Sigmoid colon (tissue), 7 donors: ENCODE results near the gene MPPED1. TPM values are rescaled to one million over a fixed set of nuclear protein-coding genes. Genes with fewer than 3 reads are reported as not detected.

Experiments used
- DNase-seq: peaks from one replicate; pipeline ENCODE4 v3.0.0-alpha.2; 2019
- H3K27ac ChIP-seq, 4 donors: fragments of 200-600 bp; sonication (generic); one replicate each; pipeline ENCODE4 v1.5.1; 2016 to 2019; ENCODE audit warnings: mild to moderate bottlenecking in 1 of 4
- H3K27me3 ChIP-seq, 3 donors: fragments of 200-600 bp; sonication (generic); one replicate each; pipeline ENCODE4 v1.5.1; 2019; ENCODE audit warnings: mild to moderate bottlenecking in 1 of 3
- H3K36me3 ChIP-seq, 4 donors: fragments of 200-600 bp; sonication (generic); one replicate each; pipeline ENCODE4 v1.5.1; 2016 to 2019
- H3K4me1 ChIP-seq, 4 donors: fragments of 200-600 bp; sonication (generic); one replicate each; pipeline ENCODE4 v1.5.1; 2017 to 2019
- H3K4me3 ChIP-seq, 4 donors: fragments of 200-600 bp; sonication (generic); one replicate each; pipeline ENCODE4 v1.5.1; 2017 to 2019; ENCODE audit warnings: mild to moderate bottlenecking in 2 of 4, moderate library complexity in 1 of 4
- H3K9me3 ChIP-seq, 4 donors: fragments of 200-600 bp in 3 of 4; sonication (generic) in 3 of 4; one replicate each; pipeline versions ENCODE4 v1.5.1 to v1.6.1; 2013 to 2019
- CTCF ChIP-seq, 4 experiments: fragments of 450-650 bp in 3 of 4; fragments of 200-600 bp in 1 of 4; IDR thresholded peaks; one replicate each; pipeline ENCODE4 v1.5.1; 2016 to 2019; ENCODE audit warnings: antibody characterized with exemption in 4 of 4, mild to moderate bottlenecking in 3 of 4, moderate library complexity in 2 of 4
- EP300 ChIP-seq, 4 donors: sonication (generic); formaldehyde crosslinking; IDR thresholded peaks; one replicate each; pipeline ENCODE4 v1.6.1; 2017; ENCODE audit warnings: antibody characterized with exemption in 4 of 4
- POLR2A ChIP-seq, 2 donors: fragments of 450-650 bp; IDR thresholded peaks; one replicate each; pipeline ENCODE4 v1.6.1; 2016; ENCODE audit warnings: antibody characterized with exemption in 2 of 2, mild to moderate bottlenecking in 2 of 2, moderate library complexity in 2 of 2
- POLR2AphosphoS5 ChIP-seq, 4 donors: sonication (generic); formaldehyde crosslinking; IDR thresholded peaks; one replicate each; pipeline ENCODE4 v1.6.1; 2017; ENCODE audit warnings: antibody characterized with exemption in 4 of 4
- WGBS, 2 donors: extraction: QIAGEN DNeasy Blood & Tissue Kit; methylation state at CpG; one replicate each; pipeline ENCODE4 v1.1.7; 2013; 5-methylcytosine and 5-hydroxymethylcytosine counted together
- intact Hi-C: fragments of 100-400 bp; cut with DNase I; formaldehyde crosslinking; loops from one replicate; pipeline ENCODE4 v1.15.1; 2023
- polyA plus RNA-seq, 3 donors: library from polyadenylated mRNA; stranded (reverse); fragments of 200-250 nt; gene quantifications; one replicate each; pipeline ENCODE4 v1.2.3, GENCODE V29; 2013
- total RNA-seq, 4 donors: library from RNA; depleted of rRNA; stranded (reverse); fragments of >200 nt; gene quantifications; one replicate each; pipeline ENCODE4 v1.1.0, GENCODE V29; 2016
- donor health status: healthy with polysubstance abuse.
- donor health status: Bipolar disorder and iron deficiency.
- donor health status: healthy.

MPPED1 gene
- total and polyA plus RNA-seq, 7 donors: not detected

DNA sequence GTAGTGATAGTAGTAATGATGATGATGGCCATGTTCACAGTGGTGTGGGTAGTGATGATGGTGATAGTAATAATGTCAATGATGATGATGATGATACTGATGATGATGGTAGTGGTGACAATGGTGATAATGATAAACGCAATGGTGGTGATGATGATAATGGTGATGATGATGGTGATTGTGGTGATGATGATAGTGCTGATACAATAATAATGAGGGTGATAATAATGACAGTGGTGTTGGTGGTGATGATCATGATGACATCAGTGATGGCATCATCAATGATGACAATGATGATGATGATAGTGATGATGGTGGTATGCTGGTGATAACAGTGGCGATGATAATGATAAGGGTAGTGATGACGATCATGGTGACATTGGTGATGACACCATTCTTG is 92.3 kb downstream of the MPPED1 start:
- Histone ChIP-seq H3K36me3 (no peaks in the 10 kb centered on the region), H3K27ac (no peak overlapping the region), H3K27me3 (peaks cover 0 to 20% (median 0%) of the 10 kb centered on the region in 3 donors), H3K9me3 (no peaks in the 10 kb centered on the region), H3K4me3 (no peak overlapping the region), H3K4me1 (no peaks in the 10 kb centered on the region)
- 97 to 98% methylated on average over 3 of the region's 3 CpGs for WGBS, 2 donors
- no peak for DNase-seq
- intact Hi-C loops: no loop called here
- no peak for TF ChIP-seq POLR2A (IDR thresholded peaks at IDR 0.05)
- TF ChIP-seq EP300 (IDR thresholded peaks at IDR 0.05): no peak
- no peak for TF ChIP-seq POLR2AphosphoS5 (IDR thresholded peaks at IDR 0.05)
- no peak for TF ChIP-seq CTCF (IDR thresholded peaks at IDR 0.05)

DNA sequence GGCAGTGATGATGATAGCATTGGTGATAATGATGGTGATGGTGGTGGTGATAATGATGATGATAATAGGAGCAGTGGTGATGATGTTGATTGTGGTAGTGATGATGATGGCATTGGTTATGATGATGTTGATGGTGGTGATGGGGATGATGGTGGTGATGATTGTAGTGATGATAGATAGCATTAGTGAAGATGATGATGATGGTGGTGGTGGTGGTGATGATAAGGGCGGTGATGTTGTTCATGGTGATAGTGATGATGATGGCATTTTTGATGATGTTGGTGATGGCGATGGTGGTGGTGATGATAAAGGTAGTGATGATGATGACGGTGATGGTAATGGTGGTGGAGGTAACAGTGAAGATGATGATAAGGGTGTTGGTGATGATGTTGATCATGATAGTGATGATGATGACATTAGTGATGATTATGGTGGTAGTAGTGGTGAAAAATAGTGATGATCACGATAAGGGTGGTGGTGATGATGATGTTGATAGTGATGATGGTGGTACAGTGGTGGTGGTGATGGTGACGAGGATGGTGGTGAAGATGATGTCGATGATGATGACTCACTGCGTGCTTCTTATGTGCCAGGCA is 93.0 kb downstream of the MPPED1 start:
- Histone ChIP-seq H3K36me3 (no peaks in the 10 kb centered on the region), H3K27me3 (peaks cover 0 to 20% (median 0%) of the 10 kb centered on the region in 3 donors), H3K4me3 (no peak overlapping the region), H3K4me1 (no peaks in the 10 kb centered on the region), H3K27ac (no peak overlapping the region), H3K9me3 (no peaks in the 10 kb centered on the region)
- TF ChIP-seq POLR2AphosphoS5 (IDR thresholded peaks at IDR 0.05) (no peak), POLR2A (IDR thresholded peaks at IDR 0.05) (no peak), CTCF (IDR thresholded peaks at IDR 0.05) (no peak), EP300 (IDR thresholded peaks at IDR 0.05) (no peak)
- 93 to 96% methylated on average over 7 of the region's 7 CpGs for WGBS, 2 donors
- DNase-seq: no peak
- intact Hi-C loops: no loop called here

GRCh38 chr22:43505423-43505822 is 93.6 kb downstream of the MPPED1 start:
- H3K4me1 ChIP-seq: no peaks in the 10 kb centered on the region
- TF ChIP-seq CTCF (IDR thresholded peaks at IDR 0.05) (no peak), EP300 (IDR thresholded peaks at IDR 0.05) (no peak), POLR2AphosphoS5 (IDR thresholded peaks at IDR 0.05) (no peak), POLR2A (IDR thresholded peaks at IDR 0.05) (no peak)
- H3K27me3 ChIP-seq: peaks cover 0 to 20% (median 0%) of the 10 kb centered on the region in 3 donors
- H3K4me3 ChIP-seq: no peak overlapping the region
- no peaks in the 10 kb centered on the region for H3K36me3 ChIP-seq
- WGBS, 2 donors: 93 to 94% methylated on average over 14 of the region's 14 CpGs
- no peak overlapping the region for H3K27ac ChIP-seq
- no peaks in the 10 kb centered on the region for H3K9me3 ChIP-seq
- DNase-seq: no peak
- intact Hi-C loops: no loop called here

DNA sequence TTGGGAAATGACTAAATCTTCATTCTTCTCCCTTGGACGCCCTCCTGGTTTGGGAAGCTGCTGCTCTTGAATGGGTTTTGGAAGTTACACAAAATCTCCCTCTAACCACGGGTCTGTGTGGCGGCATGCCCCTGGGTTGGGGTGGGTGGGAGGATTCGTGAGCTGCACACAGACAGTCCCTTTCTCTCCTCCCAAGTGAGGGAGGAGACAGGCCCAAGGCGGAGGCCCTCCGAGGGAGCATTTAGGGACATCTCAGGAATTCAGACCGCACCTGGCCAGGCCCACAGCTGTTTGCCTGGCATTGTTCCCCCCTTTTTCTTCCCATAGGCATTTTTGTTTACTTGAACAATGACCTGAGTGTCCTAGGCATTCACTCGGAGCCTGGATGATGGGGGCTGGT is 94.1 kb downstream of the MPPED1 start:
- no peak for TF ChIP-seq EP300 (IDR thresholded peaks at IDR 0.05)
- TF ChIP-seq POLR2AphosphoS5 (IDR thresholded peaks at IDR 0.05): no peak
- TF ChIP-seq CTCF (IDR thresholded peaks at IDR 0.05): no peak
- no peak for TF ChIP-seq POLR2A (IDR thresholded peaks at IDR 0.05)
- WGBS, 2 donors: 68 to 75% methylated on average over 8 of the region's 8 CpGs
- DNase-seq: no peak
- Histone ChIP-seq H3K36me3 (no peaks in the 10 kb centered on the region), H3K27ac (no peak overlapping the region), H3K4me3 (no peak overlapping the region), H3K9me3 (no peaks in the 10 kb centered on the region), H3K27me3 (peaks cover 0 to 20% (median 0%) of the 10 kb centered on the region in 3 donors), H3K4me1 (no peaks in the 10 kb centered on the region)
- intact Hi-C loops: no loop called here

DNA sequence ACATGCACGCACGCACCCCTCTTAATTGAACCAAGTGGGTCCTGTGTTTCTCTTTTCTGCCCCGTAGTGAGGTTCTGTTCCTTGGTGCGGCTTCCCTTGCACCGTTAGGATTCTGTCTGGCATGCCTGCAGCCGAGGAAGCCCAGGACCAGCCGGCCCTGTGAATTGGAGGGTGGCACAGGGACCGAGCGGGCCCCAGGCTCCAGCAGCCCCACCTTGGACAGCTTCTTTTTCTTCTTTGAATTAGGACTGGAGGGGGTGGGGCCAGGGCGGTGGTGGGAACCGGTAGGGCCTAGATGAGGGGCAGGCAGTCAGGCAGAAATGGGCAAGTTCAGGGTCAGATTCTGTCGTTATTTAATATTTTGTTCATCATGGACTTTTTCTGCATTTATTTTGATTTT is 94.7 kb downstream of the MPPED1 start:
- DNase-seq: no peak
- 80 to 82% methylated on average over 12 of the region's 12 CpGs for WGBS, 2 donors
- H3K4me3 ChIP-seq: no peak overlapping the region
- H3K27me3 ChIP-seq: peaks cover 0 to 19% (median 0%) of the 10 kb centered on the region in 3 donors
- H3K4me1 ChIP-seq: no peaks in the 10 kb centered on the region
- intact Hi-C loops: no loop called here
- H3K9me3 ChIP-seq: no peaks in the 10 kb centered on the region
- H3K36me3 ChIP-seq: no peaks in the 10 kb centered on the region
- TF ChIP-seq EP300 (IDR thresholded peaks at IDR 0.05): no peak
- no peak for TF ChIP-seq POLR2A (IDR thresholded peaks at IDR 0.05)
- TF ChIP-seq CTCF (IDR thresholded peaks at IDR 0.05): no peak
- TF ChIP-seq POLR2AphosphoS5 (IDR thresholded peaks at IDR 0.05): no peak
- no peak overlapping the region for H3K27ac ChIP-seq
